DND-41 (cell line): Measurements from ENCODE around the gene TAPT1.

Experiments
- ATAC-seq: fragments of 200-7000 bp; cut with Tn5 transposase; 3 replicates; pipeline ENCODE4 v1.9.1; 2021; ENCODE audit warnings: low read depth; ENCODE audit not compliant: insufficient read depth
- DNase-seq: peaks from one replicate; pipeline ENCODE4 v3.0.0-alpha.2; 2020
- H2AFZ ChIP-seq: 2 replicates; pipeline ENCODE4 v1.6.0; 2012; ENCODE audit warnings: low read depth, low read length
- H3K27ac ChIP-seq: 2 replicates; pipeline ENCODE4 v1.5.1; 2012; ENCODE audit warnings: low read length, inconsistent platforms
- H3K27me3 ChIP-seq: fragments of 200-600 bp; sonication (generic); 2 replicates; pipeline ENCODE4 v1.6.0; 2012; ENCODE audit warnings: low read length, mild to moderate bottlenecking, inconsistent platforms; ENCODE audit not compliant: insufficient read depth, poor library complexity
- H3K36me3 ChIP-seq: 2 replicates; pipeline ENCODE4 v1.5.1; 2012; ENCODE audit warnings: low read length, inconsistent platforms; ENCODE audit not compliant: insufficient read depth
- H3K4me1 ChIP-seq: 2 replicates; pipeline ENCODE4 v1.5.1; 2012; ENCODE audit warnings: mild to moderate bottlenecking, low read length; ENCODE audit not compliant: insufficient read depth
- H3K4me2 ChIP-seq: 2 replicates; pipeline ENCODE4 v1.6.0; 2012; ENCODE audit warnings: mild to moderate bottlenecking, moderate library complexity, low read length, inconsistent platforms; ENCODE audit not compliant: insufficient read depth
- H3K4me3 ChIP-seq, 2 experiments: fragments of 200-600 bp in 1 of 2; shearing (Covaris generic) in 1 of 2; 2 replicates each; pipeline ENCODE4 v1.5.1; 2012 to 2016; ENCODE audit warnings: inconsistent platforms in 2 of 2, low read length in 2 of 2, mild to moderate bottlenecking in 2 of 2, low read depth in 1 of 2, moderate library complexity in 1 of 2
- H3K79me2 ChIP-seq: 2 replicates; pipeline ENCODE4 v1.6.0; 2012; ENCODE audit warnings: low read length, inconsistent platforms; ENCODE audit not compliant: insufficient read depth
- H3K9ac ChIP-seq: 2 replicates; pipeline ENCODE4 v1.6.0; 2012; ENCODE audit warnings: low read depth, mild to moderate bottlenecking, inconsistent platforms, low read length, moderate library complexity
- H3K9me3 ChIP-seq: 2 replicates; pipeline ENCODE4 v1.5.1; 2012; ENCODE audit warnings: low read length, moderate library complexity, mild to moderate bottlenecking, inconsistent platforms; ENCODE audit not compliant: insufficient read depth, severe bottlenecking
- H4K20me1 ChIP-seq: 2 replicates; pipeline ENCODE4 v1.6.0; 2012; ENCODE audit warnings: low read length; ENCODE audit not compliant: insufficient read depth
- EZH2 ChIP-seq: IDR thresholded peaks from 3 replicates; pipeline ENCODE4 v1.6.1; 2012; ENCODE audit warnings: borderline replicate concordance, low read depth, mild to moderate bottlenecking, moderate library complexity, low read length, inconsistent platforms; ENCODE audit not compliant: severe bottlenecking
- TF ChIP-seq, protein P1 (sequence below): IDR thresholded peaks from 2 replicates; pipeline ENCODE4 v1.5.1; 2012; ENCODE audit warnings: borderline replicate concordance, low read length, moderate library complexity, mild to moderate bottlenecking; ENCODE audit not compliant: poor library complexity, severe bottlenecking; ENCODE audit errors: extremely low read depth

Gene TAPT1

DNA sequence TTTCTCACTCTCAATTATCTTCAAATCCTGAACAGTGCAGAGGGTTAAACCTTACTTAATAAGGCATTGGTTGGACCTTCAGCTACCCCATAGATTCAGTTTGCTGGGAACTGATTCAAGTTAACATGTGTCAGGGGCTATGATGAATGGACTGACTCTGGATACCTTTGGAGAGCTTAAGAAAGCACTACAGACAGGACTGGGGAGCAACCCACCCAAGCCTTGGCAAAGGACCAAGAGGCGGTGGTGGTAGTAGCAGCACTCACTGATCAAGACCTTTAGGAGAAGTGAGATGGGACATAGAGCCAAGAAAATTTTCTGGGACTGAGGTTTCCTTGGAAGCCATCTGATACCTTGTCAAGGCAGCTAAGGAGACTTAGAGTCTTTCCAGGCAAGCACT, 43.0 kb upstream of the TAPT1 start:
- H3K4me2 ChIP-seq = no peak overlapping the region
- H3K4me3 ChIP-seq = no peak overlapping the region
- no peak overlapping the region for H3K9ac ChIP-seq
- TF ChIP-seq, protein P1, sequence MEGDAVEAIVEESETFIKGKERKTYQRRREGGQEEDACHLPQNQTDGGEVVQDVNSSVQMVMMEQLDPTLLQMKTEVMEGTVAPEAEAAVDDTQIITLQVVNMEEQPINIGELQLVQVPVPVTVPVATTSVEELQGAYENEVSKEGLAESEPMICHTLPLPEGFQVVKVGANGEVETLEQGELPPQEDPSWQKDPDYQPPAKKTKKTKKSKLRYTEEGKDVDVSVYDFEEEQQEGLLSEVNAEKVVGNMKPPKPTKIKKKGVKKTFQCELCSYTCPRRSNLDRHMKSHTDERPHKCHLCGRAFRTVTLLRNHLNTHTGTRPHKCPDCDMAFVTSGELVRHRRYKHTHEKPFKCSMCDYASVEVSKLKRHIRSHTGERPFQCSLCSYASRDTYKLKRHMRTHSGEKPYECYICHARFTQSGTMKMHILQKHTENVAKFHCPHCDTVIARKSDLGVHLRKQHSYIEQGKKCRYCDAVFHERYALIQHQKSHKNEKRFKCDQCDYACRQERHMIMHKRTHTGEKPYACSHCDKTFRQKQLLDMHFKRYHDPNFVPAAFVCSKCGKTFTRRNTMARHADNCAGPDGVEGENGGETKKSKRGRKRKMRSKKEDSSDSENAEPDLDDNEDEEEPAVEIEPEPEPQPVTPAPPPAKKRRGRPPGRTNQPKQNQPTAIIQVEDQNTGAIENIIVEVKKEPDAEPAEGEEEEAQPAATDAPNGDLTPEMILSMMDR = no peak
- no peaks in the 10 kb centered on the region for H3K79me2 ChIP-seq
- no peaks in the 10 kb centered on the region for H3K4me1 ChIP-seq
- no peak for ATAC-seq
- no peak overlapping the region for H2AFZ ChIP-seq
- H4K20me1 ChIP-seq = no peaks in the 10 kb centered on the region
- H3K9me3 ChIP-seq = no peaks in the 10 kb centered on the region
- H3K27me3 ChIP-seq = no peaks in the 10 kb centered on the region
- H3K27ac ChIP-seq = no peak overlapping the region
- DNase-seq = no peak
- no peaks in the 10 kb centered on the region for H3K36me3 ChIP-seq

DNA sequence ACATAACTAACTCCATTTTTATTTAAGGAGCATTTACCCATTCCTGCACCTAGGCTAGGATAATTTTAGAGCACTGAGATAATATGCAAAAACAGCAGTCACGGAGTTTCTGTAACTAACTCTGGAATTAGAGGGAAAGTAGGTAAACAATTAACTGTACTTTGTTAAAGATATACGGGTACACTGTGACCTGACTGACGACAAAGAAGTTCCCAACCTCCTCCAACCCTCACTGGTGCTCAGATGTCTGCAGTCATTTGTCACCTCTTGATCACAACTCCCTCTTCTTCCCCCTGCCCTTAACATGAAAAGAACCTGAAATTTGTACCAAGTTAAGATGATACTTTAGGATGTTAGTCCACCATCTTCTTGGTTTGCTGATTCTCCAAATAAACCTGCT, 42.0 kb upstream of the TAPT1 start:
- no peaks in the 10 kb centered on the region for H3K36me3 ChIP-seq
- no peak overlapping the region for H3K27ac ChIP-seq
- no peaks in the 10 kb centered on the region for H3K79me2 ChIP-seq
- no peaks in the 10 kb centered on the region for H4K20me1 ChIP-seq
- no peak overlapping the region for H3K9ac ChIP-seq
- TF ChIP-seq, protein P1 = no peak
- TF ChIP-seq EZH2 = no peak
- ATAC-seq (no peak), DNase-seq (no peak)
- H3K9me3 ChIP-seq = no peaks in the 10 kb centered on the region
- no peak overlapping the region for H2AFZ ChIP-seq
- no peaks in the 10 kb centered on the region for H3K27me3 ChIP-seq
- no peak overlapping the region for H3K4me3 ChIP-seq
- H3K4me1 ChIP-seq = no peaks in the 10 kb centered on the region
- H3K4me2 ChIP-seq = no peak overlapping the region

GRCh38 chr4:16267639-16268038, 41.4 kb upstream of the TAPT1 start:
- no peaks in the 10 kb centered on the region for H4K20me1 ChIP-seq
- no peak for TF ChIP-seq EZH2
- TF ChIP-seq, protein P1 = no peak
- no peak for ATAC-seq

DNA sequence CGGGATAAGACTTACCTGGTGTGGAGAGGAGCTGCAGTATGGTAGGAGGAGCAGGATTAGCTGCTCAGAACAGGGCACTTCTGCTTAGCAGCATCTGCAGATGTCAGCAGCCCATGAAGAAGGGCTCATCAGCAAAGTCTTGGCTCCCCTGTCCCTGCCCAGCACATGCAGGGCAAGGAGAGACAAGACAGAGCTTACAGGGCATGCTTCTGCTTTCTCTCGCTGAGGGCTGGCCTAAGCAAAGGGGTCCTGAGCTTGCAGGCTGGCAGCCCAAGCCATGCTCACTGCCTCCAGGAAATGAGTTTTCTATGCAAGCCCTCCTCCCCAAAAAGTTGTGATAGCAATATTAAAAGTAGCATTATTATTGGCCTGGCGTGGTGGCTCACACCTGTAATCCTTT, 39.5 kb upstream of the TAPT1 start:
- no peak overlapping the region for H3K27ac ChIP-seq
- H3K79me2 ChIP-seq = no peaks in the 10 kb centered on the region
- H3K36me3 ChIP-seq = no peaks in the 10 kb centered on the region
- peaks cover 15% of the 10 kb centered on the region for H3K4me1 ChIP-seq
- ATAC-seq = no peak
- no peaks in the 10 kb centered on the region for H3K27me3 ChIP-seq
- TF ChIP-seq, protein P1 = no peak
- TF ChIP-seq EZH2 = no peak
- no peak overlapping the region for H3K9ac ChIP-seq
- H2AFZ ChIP-seq = no peak overlapping the region
- no peaks in the 10 kb centered on the region for H4K20me1 ChIP-seq
- no peak overlapping the region for H3K4me3 ChIP-seq
- no peak overlapping the region for H3K4me2 ChIP-seq
- H3K9me3 ChIP-seq = no peaks in the 10 kb centered on the region
- DNase-seq = no peak

More at GRCh38 chr4:16267639-16268038, 41.4 kb upstream of the TAPT1 start:
- Histone ChIP-seq H3K27ac (no peak overlapping the region), H3K27me3 (no peaks in the 10 kb centered on the region), H3K4me3 (no peak overlapping the region), H3K79me2 (no peaks in the 10 kb centered on the region), H3K36me3 (no peaks in the 10 kb centered on the region), H3K4me2 (no peak overlapping the region), H3K9me3 (no peaks in the 10 kb centered on the region), H2AFZ (no peak overlapping the region), H3K9ac (no peak overlapping the region), H3K4me1 (peaks cover 3% of the 10 kb centered on the region)
- DNase-seq = no peak
